Neural cell (in vitro differentiated cells): ENCODE results near the gene CRAT. TPM values are rescaled to one million over a fixed set of nuclear protein-coding genes. Genes with fewer than 3 reads are reported as not detected.

Experiments used
- H2AFZ ChIP-seq: fragments of 200-600, 300-800 bp; sonication (generic), shearing (Covaris generic); 2 replicates; pipeline ENCODE4 v1.6.0; 2014; ENCODE audit warnings: low read depth, mild to moderate bottlenecking, antibody characterized with exemption, low read length, moderate library complexity
- H3F3A ChIP-seq: fragments of 200-600 bp; shearing (Covaris generic); 2 replicates; pipeline ENCODE4 v1.6.1; 2016; ENCODE audit warnings: mild to moderate bottlenecking, moderate library complexity, mixed read lengths, antibody characterized with exemption, low read length; ENCODE audit not compliant: insufficient read depth, poor library complexity, severe bottlenecking
- H3K27ac ChIP-seq: fragments of 200-600, 300-800 bp; sonication (generic), shearing (Covaris generic); 2 replicates; pipeline ENCODE4 v1.5.1; 2014; ENCODE audit warnings: mild to moderate bottlenecking, low read length, moderate library complexity
- H3K27me3 ChIP-seq: fragments of 300-800, 200-600 bp; sonication (generic), shearing (Covaris generic); 2 replicates; pipeline ENCODE4 v1.6.0; 2014; ENCODE audit warnings: mild to moderate bottlenecking, low read depth, low read length, moderate library complexity; ENCODE audit not compliant: insufficient read depth
- H3K36me3 ChIP-seq: fragments of 300-800, 200-600 bp; sonication (generic), shearing (Covaris generic); 2 replicates; pipeline ENCODE4 v1.5.1; 2014; ENCODE audit warnings: mild to moderate bottlenecking, antibody characterized with exemption, low read length, moderate library complexity; ENCODE audit not compliant: insufficient read depth
- H3K4me2 ChIP-seq: fragments of 300-800, 200-600 bp; sonication (generic), shearing (Covaris generic); 2 replicates; pipeline ENCODE4 v1.6.0; 2014; ENCODE audit warnings: mild to moderate bottlenecking, low read length
- H3K4me3 ChIP-seq: fragments of 300-800, 200-600 bp; sonication (generic), shearing (Covaris generic); 2 replicates; pipeline ENCODE4 v1.5.1; 2014; ENCODE audit warnings: mild to moderate bottlenecking, low read length, moderate library complexity
- H3K79me2 ChIP-seq: fragments of 200-600 bp; shearing (Covaris generic); replicated peaks from 2 replicates; pipeline ENCODE4 v1.6.0; 2014; ENCODE audit warnings: mild to moderate bottlenecking, low read length, moderate library complexity; ENCODE audit not compliant: insufficient read depth
- H3K9ac ChIP-seq: fragments of 300-800, 200-600 bp; sonication (generic), shearing (Covaris generic); 2 replicates; pipeline ENCODE4 v1.6.1; 2016; ENCODE audit warnings: mild to moderate bottlenecking, low read length, mixed read lengths
- H3K9me2 ChIP-seq: fragments of 200-600 bp; shearing (Covaris generic); 2 replicates; pipeline ENCODE4 v1.6.1; 2016; ENCODE audit warnings: mild to moderate bottlenecking, low read length, mixed read lengths; ENCODE audit not compliant: insufficient read depth
- H3K9me3 ChIP-seq: fragments of 200-600, 300-800 bp; sonication (generic), shearing (Covaris generic); 2 replicates; pipeline ENCODE4 v1.6.1; 2016; ENCODE audit warnings: mild to moderate bottlenecking, mixed run types, low read length, moderate library complexity, mixed read lengths
- H4K20me1 ChIP-seq: fragments of 200-600 bp; shearing (Covaris generic); 2 replicates; pipeline ENCODE4 v1.6.1; 2016; ENCODE audit warnings: mild to moderate bottlenecking, mixed run types; ENCODE audit not compliant: insufficient read depth
- EP300 ChIP-seq: fragments of 450-650 bp; conservative IDR thresholded peaks from 2 replicates; pipeline ENCODE4 v1.6.1; 2014; ENCODE audit warnings: antibody characterized with exemption, mild to moderate bottlenecking, moderate library complexity; ENCODE audit not compliant: poor library complexity, severe bottlenecking
- EZH2 ChIP-seq: fragments of 200-600, 300-800 bp; shearing (Covaris generic), sonication (generic); IDR thresholded peaks from 2 replicates; pipeline ENCODE4 v1.6.1; 2014; ENCODE audit warnings: antibody characterized with exemption, low read length, borderline replicate concordance, mild to moderate bottlenecking; ENCODE audit not compliant: insufficient read depth, poor library complexity, severe bottlenecking
- MXI1 ChIP-seq: fragments of 450-650 bp; conservative IDR thresholded peaks from 2 replicates; pipeline ENCODE4 v1.6.1; 2014; ENCODE audit warnings: antibody characterized with exemption, mild to moderate bottlenecking; ENCODE audit not compliant: poor library complexity, severe bottlenecking
- POLR2AphosphoS5 ChIP-seq: IDR thresholded peaks from 2 replicates; pipeline ENCODE4 v1.6.1; 2012
- RAD21 ChIP-seq: fragments of 450-650 bp; conservative IDR thresholded peaks from 2 replicates; pipeline ENCODE4 v1.6.1; 2014; ENCODE audit warnings: antibody characterized with exemption, mild to moderate bottlenecking, moderate library complexity
- SMC3 ChIP-seq: fragments of 450-650 bp; conservative IDR thresholded peaks from 2 replicates; pipeline ENCODE4 v1.6.1; 2014; ENCODE audit warnings: antibody characterized with exemption, mild to moderate bottlenecking, moderate library complexity; ENCODE audit not compliant: poor library complexity
- TAF1 ChIP-seq: IDR thresholded peaks from 2 replicates; pipeline ENCODE4 v1.6.1; 2012; ENCODE audit warnings: low read depth
- polyA plus RNA-seq: library from polyadenylated mRNA; depleted of rRNA; stranded (reverse); fragments of >200 nt; gene quantifications from 2 replicates; pipeline ENCODE4 v1.2.3, GENCODE V29; 2014
- TF ChIP-seq, protein P1 (sequence below): fragments of 450-650 bp; IDR thresholded peaks from 2 replicates; pipeline ENCODE4 v1.5.1; 2014; ENCODE audit warnings: antibody characterized with exemption, mild to moderate bottlenecking, moderate library complexity; ENCODE audit not compliant: poor library complexity, severe bottlenecking
- TF ChIP-seq, protein P2 (sequence below): IDR thresholded peaks from 2 replicates; pipeline ENCODE4 v1.6.1; 2012; ENCODE audit warnings: borderline replicate concordance

The CRAT gene
- polyA plus RNA-seq, 1 donor from 2014 or later = 14.3 TPM

DNA sequence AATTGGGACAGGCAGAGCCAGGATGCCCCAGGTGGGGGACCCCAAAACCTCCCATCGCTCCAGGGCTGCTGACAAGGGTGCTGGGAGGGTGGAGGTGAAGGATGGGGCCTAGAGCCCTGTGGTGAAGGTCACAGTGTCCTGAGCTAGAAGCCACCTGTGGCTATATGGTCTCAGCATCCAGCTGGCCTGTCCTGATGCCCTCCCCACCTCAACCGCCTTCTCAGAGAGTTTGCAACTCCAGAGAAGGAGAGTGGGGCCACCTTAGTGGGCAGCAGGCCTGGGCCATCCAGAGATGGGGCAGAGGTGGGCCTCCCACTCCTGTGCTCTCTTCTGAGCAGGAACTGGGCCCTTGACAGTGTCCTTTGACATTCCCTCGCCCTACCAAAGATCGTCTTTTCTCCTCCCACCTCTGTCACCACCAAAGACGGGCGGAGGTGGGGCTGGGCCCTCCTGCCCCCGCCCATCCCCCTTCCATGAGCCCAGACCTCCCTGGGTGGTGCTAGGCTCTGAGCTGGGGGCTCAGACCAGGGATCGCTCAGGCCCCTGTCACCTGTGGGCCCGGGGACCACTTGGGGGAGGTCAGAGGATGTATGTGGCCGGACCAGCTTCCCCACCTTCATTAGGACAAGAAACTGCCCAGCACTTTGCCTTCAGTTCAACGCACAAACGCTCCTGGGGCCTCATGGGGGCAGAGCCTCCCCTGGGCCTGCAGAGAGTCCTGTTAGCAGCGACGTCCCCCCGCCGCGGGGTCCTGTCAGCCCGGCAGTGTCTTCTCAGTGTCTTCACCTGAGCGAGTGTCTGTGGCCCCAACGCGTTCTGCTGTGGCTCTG, 39.7 kb downstream of the CRAT start:
- Histone ChIP-seq H3K27ac (no peak overlapping the region), H4K20me1 (no peaks in the 10 kb centered on the region), H3K9me3 (no peaks in the 10 kb centered on the region), H2AFZ (no peak overlapping the region), H3F3A (no peaks in the 10 kb centered on the region), H3K9ac (no peak overlapping the region), H3K4me2 (no peak overlapping the region), H3K27me3 (no peaks in the 10 kb centered on the region), H3K4me3 (no peak overlapping the region), H3K36me3 (no peaks in the 10 kb centered on the region), H3K9me2 (no peaks in the 10 kb centered on the region), H3K79me2 (no peaks in the 10 kb centered on the region)
- TF ChIP-seq TAF1 (no peak), POLR2AphosphoS5 (no peak), SMC3 (no peak), EP300 (no peak), EZH2 (no peak), MXI1 (no peak), RAD21 (no peak)
- TF ChIP-seq, protein P1, sequence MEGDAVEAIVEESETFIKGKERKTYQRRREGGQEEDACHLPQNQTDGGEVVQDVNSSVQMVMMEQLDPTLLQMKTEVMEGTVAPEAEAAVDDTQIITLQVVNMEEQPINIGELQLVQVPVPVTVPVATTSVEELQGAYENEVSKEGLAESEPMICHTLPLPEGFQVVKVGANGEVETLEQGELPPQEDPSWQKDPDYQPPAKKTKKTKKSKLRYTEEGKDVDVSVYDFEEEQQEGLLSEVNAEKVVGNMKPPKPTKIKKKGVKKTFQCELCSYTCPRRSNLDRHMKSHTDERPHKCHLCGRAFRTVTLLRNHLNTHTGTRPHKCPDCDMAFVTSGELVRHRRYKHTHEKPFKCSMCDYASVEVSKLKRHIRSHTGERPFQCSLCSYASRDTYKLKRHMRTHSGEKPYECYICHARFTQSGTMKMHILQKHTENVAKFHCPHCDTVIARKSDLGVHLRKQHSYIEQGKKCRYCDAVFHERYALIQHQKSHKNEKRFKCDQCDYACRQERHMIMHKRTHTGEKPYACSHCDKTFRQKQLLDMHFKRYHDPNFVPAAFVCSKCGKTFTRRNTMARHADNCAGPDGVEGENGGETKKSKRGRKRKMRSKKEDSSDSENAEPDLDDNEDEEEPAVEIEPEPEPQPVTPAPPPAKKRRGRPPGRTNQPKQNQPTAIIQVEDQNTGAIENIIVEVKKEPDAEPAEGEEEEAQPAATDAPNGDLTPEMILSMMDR = no peak
- TF ChIP-seq, protein P2, sequence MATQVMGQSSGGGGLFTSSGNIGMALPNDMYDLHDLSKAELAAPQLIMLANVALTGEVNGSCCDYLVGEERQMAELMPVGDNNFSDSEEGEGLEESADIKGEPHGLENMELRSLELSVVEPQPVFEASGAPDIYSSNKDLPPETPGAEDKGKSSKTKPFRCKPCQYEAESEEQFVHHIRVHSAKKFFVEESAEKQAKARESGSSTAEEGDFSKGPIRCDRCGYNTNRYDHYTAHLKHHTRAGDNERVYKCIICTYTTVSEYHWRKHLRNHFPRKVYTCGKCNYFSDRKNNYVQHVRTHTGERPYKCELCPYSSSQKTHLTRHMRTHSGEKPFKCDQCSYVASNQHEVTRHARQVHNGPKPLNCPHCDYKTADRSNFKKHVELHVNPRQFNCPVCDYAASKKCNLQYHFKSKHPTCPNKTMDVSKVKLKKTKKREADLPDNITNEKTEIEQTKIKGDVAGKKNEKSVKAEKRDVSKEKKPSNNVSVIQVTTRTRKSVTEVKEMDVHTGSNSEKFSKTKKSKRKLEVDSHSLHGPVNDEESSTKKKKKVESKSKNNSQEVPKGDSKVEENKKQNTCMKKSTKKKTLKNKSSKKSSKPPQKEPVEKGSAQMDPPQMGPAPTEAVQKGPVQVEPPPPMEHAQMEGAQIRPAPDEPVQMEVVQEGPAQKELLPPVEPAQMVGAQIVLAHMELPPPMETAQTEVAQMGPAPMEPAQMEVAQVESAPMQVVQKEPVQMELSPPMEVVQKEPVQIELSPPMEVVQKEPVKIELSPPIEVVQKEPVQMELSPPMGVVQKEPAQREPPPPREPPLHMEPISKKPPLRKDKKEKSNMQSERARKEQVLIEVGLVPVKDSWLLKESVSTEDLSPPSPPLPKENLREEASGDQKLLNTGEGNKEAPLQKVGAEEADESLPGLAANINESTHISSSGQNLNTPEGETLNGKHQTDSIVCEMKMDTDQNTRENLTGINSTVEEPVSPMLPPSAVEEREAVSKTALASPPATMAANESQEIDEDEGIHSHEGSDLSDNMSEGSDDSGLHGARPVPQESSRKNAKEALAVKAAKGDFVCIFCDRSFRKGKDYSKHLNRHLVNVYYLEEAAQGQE = no peak

DNA sequence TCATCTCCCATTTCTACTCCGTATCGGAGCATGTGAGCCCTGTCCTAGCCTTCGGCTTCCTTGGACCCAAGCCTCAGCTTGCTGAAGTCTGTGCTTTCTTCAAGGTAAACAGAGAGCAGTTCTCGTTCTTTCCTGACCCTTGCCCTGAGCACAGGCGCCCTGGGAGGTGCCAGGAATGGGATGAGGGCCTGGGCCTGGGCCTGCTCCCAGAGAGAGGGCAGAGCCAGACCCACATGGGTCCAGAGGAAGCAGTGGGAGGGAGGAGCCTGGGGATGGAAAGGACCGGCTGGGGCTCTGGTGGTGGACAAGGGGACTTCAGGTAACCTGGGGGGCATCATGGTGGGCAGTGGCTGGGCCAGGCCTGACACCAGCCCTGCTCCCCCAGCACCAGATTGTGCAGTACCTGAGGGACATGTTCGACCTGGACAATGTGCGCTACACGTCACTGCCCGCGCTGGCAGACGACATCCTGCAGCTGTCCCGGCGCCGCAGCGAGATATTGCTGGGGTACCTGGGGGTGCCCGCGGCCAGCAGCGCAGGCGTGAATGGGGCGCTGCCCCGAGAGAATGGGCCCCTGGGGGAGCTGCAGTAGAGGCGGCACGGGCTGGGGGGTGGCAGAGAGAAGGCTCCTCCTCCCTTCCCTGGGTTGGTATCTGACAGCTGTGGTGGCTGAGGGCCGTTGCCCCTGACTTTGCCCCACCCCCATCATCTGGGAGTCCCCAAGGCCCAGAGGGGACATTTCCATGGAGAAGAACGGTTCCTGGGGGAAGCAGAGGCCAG, 40.5 kb downstream of the CRAT start:
- Histone ChIP-seq H3K36me3 (no peaks in the 10 kb centered on the region), H3K27me3 (no peaks in the 10 kb centered on the region), H3F3A (no peaks in the 10 kb centered on the region), H3K9me2 (no peaks in the 10 kb centered on the region), H3K4me3 (no peak overlapping the region), H4K20me1 (no peaks in the 10 kb centered on the region), H3K79me2 (no peaks in the 10 kb centered on the region), H2AFZ (no peak overlapping the region), H3K4me2 (no peak overlapping the region), H3K27ac (no peak overlapping the region), H3K9ac (no peak overlapping the region), H3K9me3 (no peaks in the 10 kb centered on the region)
- TF ChIP-seq SMC3 = no peak
- no peak for TF ChIP-seq MXI1
- TF ChIP-seq POLR2AphosphoS5 = no peak
- no peak for TF ChIP-seq RAD21
- TF ChIP-seq EZH2 = no peak
- TF ChIP-seq, protein P1 = no peak
- TF ChIP-seq, protein P2 = no peak
- TF ChIP-seq EP300 = no peak
- no peak for TF ChIP-seq TAF1
